Stimulated activated naive B cell treated with anti-CD40 and anti-IgM and Interleukin-4, amounts not matched to agents 10 μg/mL and 1 μg/mL and 100 μg/mL, for 72 hours (primary cell): ENCODE measurements around the gene RPS28.
A peak's percentile ranks its signal among the peaks of the same experiment; 100 is the strongest.
"Not testable (repeated sequence)": the region's sequence is repeated elsewhere in the genome, so short reads cannot be mapped to it uniquely, and the experiment has no call there.

Experiments used
- ATAC-seq, 2 donors: fragments of 150-1000 bp; cut with Tn5 transposase; replicated peaks; 2 replicates each; pipeline ENCODE4 v1.10.0; 2021; ENCODE audit warnings: moderate library complexity in 1 of 2
- DNase-seq: peaks from one replicate; pipeline ENCODE4 v3.0.0; 2021
- H3K27ac Mint-ChIP-seq: one replicate; pipeline ENCODE4 v1.8.0; 2022; ENCODE audit warnings: mild to moderate bottlenecking, mixed read lengths
- H3K27me3 Mint-ChIP-seq, 2 donors: one replicate each; pipeline ENCODE4 v1.8.0; 2022; ENCODE audit warnings: mixed read lengths in 2 of 2
- H3K36me3 Mint-ChIP-seq, 2 donors: one replicate each; pipeline ENCODE4 v1.8.0; 2022; ENCODE audit warnings: mixed read lengths in 2 of 2, mild to moderate bottlenecking in 1 of 2
- H3K4me1 Mint-ChIP-seq, 2 donors: one replicate each; pipeline ENCODE4 v1.8.0; 2022; ENCODE audit warnings: mixed read lengths in 2 of 2, mild to moderate bottlenecking in 1 of 2
- H3K4me3 Mint-ChIP-seq, 2 donors: one replicate each; pipeline ENCODE4 v1.8.0; 2022; ENCODE audit warnings: mild to moderate bottlenecking in 2 of 2, mixed read lengths in 2 of 2, moderate library complexity in 1 of 2
- H3K9me3 Mint-ChIP-seq, 2 donors: one replicate each; pipeline ENCODE4 v1.8.0; 2022; ENCODE audit warnings: mixed read lengths in 2 of 2, mild to moderate bottlenecking in 1 of 2

The RPS28 gene

DNA sequence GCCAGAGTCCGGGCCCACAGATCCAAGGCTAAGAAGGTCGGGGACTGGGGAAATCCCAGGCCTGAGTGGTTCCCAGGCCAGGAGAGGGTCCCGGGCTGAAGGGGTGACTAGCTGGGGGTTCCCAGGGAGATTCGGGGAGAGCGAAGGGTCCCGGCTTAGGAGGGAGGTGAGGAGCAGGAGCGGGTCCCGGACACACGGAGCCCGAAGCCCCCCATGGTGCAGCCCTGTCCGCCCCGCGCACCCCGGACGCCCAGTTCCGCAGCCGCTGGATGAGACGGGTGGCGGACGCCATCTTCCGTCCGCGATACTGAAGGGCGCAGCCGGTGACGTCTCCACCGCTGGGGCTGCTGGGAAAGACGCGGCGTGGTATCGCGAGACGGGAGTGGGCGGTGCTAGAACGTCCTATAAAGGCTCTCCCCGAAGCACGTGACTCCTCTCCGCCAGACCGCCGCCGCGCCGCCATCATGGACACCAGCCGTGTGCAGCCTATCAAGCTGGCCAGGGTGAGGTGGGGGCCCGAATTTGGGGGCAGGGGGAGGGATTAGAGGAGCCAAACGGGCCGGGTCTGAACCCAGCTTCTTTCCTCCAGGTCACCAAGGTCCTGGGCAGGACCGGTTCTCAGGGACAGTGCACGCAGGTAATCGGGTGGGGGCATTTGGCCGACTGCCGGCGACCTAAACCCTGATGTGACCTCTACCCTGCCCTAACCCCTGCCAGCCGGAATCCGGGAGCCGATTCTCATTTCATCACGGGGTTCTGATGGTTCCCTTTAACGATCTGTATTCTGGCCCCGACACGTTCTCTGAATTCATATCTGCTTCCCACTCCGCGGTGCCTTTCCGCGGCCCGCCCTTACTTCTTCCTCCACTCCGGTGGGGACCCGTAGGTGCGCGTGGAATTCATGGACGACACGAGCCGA is at the start of gene RPS28, which contains the start of gene NDUFA7:
Gene RPS28 (plus strand): TSS at position 430 of the 919 bp plus-strand sequence. CDS start 35 bp downstream, at position 465.
Gene NDUFA7 (minus strand): TSS at position 309 of the 919 bp plus-strand sequence. CDS start 17 bp downstream, at position 292.
- H3K36me3 Mint-ChIP-seq: peaks cover 22 to 43% of the 10 kb centered on the region in 2 donors
- H3K4me3 Mint-ChIP-seq: peak within 1 kb of the TSS; percentile 96 to 98
- ATAC-seq: peak; percentile 89 to 95

DNA sequence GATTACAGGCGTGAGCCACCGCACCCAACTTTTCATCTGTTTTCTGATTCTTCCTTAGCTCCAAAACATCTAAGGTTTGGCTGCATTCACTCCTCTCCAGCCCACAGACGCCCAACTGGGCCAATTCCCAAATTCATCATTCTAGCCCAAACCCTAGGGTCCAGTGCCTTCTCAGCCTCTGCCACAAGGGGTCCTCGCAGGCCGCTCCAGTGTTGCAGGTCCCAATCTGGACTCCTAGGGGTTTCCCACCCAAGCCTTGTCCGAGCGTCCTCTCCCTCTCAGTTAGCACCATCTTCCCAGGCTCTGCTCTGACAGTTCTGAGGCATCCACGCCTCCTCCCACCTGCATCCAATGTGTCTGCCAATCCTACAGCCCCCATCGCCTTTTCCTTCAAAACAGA is 44.8 kb upstream of the RPS28 start:
- H3K27ac Mint-ChIP-seq, H3K36me3 Mint-ChIP-seq, DNase-seq, H3K9me3 Mint-ChIP-seq, H3K27me3 Mint-ChIP-seq, H3K4me3 Mint-ChIP-seq, H3K4me1 Mint-ChIP-seq: not testable (repeated sequence)
- peak; percentile 47 to 53 for ATAC-seq

More for the DNA sequence above, at the start of gene RPS28, which contains the start of gene NDUFA7:
- no peaks in the 10 kb centered on the region for H3K27me3 Mint-ChIP-seq
- H3K27ac Mint-ChIP-seq: peak within 1 kb of the TSS; percentile 99
- DNase-seq: peak; percentile 94
- H3K9me3 Mint-ChIP-seq: no peaks in the 10 kb centered on the region
- H3K4me1 Mint-ChIP-seq: peaks cover 15 to 41% of the 10 kb centered on the region in 2 donors

DNA sequence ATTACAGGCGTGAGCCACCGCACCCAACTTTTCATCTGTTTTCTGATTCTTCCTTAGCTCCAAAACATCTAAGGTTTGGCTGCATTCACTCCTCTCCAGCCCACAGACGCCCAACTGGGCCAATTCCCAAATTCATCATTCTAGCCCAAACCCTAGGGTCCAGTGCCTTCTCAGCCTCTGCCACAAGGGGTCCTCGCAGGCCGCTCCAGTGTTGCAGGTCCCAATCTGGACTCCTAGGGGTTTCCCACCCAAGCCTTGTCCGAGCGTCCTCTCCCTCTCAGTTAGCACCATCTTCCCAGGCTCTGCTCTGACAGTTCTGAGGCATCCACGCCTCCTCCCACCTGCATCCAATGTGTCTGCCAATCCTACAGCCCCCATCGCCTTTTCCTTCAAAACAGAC is 30.0 kb upstream of the RPS28 start:
- not testable (repeated sequence) for H3K36me3 Mint-ChIP-seq, H3K27ac Mint-ChIP-seq, H3K4me1 Mint-ChIP-seq, H3K9me3 Mint-ChIP-seq, H3K27me3 Mint-ChIP-seq, H3K4me3 Mint-ChIP-seq, DNase-seq
- ATAC-seq: peak in 1 of 2 donors; percentile 44

DNA sequence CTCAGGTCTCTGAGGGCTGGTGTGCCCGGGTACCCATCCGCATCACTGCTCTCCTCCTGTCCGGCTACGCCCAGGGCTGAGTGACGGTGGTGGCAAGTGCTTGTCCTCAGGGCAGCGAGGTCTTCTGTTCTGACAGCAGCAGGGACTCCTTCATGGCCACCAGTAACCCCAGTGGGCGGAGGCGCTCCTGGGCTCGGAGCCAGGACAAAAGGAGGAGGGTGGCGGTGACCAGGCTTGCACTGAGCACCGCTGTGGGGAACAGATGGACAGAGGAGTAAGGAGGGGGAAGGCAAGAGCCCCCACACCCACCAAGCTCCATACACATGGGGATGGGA is 19.0 kb upstream of the RPS28 start:
- Mint-ChIP-seq H3K36me3 (peaks cover 14 to 20% of the 10 kb centered on the region in 2 donors), H3K4me3 (no peak overlapping the region), H3K9me3 (no peaks in the 10 kb centered on the region), H3K4me1 (peaks cover 14 to 24% of the 10 kb centered on the region in 2 donors), H3K27me3 (no peaks in the 10 kb centered on the region), H3K27ac (no peak overlapping the region)
- ATAC-seq (no peak), DNase-seq (peak; percentile 0)

DNA sequence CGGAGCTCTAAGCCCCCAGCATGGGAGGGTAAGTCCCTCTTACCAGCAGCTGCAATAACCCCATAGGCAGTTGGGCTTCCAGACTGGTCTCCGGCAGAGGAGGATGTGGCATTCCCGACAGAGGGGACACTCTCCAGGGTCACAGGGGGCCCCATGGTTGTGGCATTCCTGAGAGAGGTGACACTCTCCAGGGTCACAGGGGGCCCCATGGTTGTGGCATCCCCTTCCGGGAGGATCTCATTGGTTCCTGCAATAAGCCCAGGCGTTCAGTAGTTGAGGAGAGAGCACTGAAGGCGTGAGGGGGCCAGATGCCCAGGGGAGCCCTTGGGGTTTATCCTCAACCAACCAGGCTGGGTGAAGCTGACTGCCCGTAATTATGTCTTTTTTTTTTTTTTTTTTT is 18.6 kb upstream of the RPS28 start:
- Mint-ChIP-seq H3K27ac (no peak overlapping the region), H3K27me3 (no peaks in the 10 kb centered on the region), H3K4me1 (peaks cover 17 to 28% of the 10 kb centered on the region in 2 donors), H3K9me3 (no peaks in the 10 kb centered on the region), H3K36me3 (peaks cover 14 to 24% of the 10 kb centered on the region in 2 donors), H3K4me3 (no peak overlapping the region)
- ATAC-seq (no peak), DNase-seq (peak; percentile 0)

DNA sequence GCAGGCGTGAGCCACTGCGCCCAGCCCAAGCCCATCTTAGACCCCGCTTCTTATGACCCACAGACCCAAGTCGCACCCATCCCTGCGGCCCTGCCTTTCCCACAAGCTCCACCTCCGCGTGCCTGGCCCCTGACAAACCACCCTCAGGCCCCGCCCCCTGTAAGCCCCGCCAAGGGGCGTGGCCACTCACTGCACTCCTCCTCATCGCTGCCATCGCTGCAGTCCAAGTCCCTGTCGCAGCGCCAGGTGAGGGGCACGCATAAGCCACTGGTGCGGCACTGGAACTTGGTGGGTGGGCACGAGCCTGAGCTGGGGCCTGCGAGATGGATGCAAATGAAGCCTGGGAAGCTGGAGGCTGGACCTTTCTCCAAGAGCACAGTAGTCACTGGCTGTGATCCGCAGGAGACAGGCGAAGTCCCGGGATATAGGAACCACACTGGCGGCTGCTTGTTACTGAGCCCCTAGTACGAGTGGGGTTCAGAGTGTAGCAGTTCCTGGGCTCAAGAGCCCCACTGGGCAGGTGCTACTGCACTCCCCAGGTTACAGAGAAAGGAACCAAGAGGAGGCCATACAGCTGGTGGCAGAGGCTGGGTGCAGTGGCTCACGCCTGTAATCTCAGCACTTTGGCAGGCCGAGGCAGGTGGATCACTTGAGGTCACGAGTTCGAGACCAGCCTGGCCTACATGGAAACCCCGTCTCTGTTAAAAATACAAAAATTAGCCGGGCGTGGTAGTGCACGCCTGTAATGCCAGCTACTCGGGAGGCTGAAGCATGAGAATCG is 16.3 kb upstream of the RPS28 start:
- H3K4me1 Mint-ChIP-seq: peaks cover 28 to 48% of the 10 kb centered on the region in 2 donors
- no peak for ATAC-seq
- H3K9me3 Mint-ChIP-seq: no peaks in the 10 kb centered on the region
- no peaks in the 10 kb centered on the region for H3K27me3 Mint-ChIP-seq
- H3K4me3 Mint-ChIP-seq: no peak overlapping the region
- no peak for DNase-seq
- H3K27ac Mint-ChIP-seq: peak overlapping the region; percentile 83
- peaks cover 17 to 38% of the 10 kb centered on the region in 2 donors for H3K36me3 Mint-ChIP-seq

DNA sequence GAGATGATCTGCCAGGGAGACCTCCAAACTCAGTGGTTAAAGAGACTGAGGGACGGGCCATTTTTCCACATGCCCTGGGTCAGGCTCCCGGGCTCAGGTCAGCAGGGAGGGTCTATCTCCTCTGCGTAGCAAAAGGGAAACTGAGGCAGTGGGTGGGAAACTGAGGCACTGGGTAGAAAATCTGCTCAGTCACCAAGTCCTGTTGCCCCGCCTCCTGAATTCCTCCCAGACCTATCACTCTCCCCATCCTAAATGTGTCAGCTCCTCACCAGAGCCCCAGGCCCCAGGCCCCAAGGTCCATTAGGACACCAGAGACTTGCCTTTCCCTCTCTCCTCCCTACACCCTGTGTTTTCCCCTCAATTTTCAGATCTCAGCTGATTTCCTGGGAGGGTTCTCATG is 15.5 kb upstream of the RPS28 start:
- DNase-seq: no peak
- ATAC-seq: no peak
- Mint-ChIP-seq H3K27me3 (no peaks in the 10 kb centered on the region), H3K4me1 (peaks cover 28 to 49% of the 10 kb centered on the region in 2 donors), H3K36me3 (peaks cover 17 to 42% of the 10 kb centered on the region in 2 donors), H3K9me3 (no peaks in the 10 kb centered on the region), H3K4me3 (no peak overlapping the region), H3K27ac (peak overlapping the region; percentile 21)

DNA sequence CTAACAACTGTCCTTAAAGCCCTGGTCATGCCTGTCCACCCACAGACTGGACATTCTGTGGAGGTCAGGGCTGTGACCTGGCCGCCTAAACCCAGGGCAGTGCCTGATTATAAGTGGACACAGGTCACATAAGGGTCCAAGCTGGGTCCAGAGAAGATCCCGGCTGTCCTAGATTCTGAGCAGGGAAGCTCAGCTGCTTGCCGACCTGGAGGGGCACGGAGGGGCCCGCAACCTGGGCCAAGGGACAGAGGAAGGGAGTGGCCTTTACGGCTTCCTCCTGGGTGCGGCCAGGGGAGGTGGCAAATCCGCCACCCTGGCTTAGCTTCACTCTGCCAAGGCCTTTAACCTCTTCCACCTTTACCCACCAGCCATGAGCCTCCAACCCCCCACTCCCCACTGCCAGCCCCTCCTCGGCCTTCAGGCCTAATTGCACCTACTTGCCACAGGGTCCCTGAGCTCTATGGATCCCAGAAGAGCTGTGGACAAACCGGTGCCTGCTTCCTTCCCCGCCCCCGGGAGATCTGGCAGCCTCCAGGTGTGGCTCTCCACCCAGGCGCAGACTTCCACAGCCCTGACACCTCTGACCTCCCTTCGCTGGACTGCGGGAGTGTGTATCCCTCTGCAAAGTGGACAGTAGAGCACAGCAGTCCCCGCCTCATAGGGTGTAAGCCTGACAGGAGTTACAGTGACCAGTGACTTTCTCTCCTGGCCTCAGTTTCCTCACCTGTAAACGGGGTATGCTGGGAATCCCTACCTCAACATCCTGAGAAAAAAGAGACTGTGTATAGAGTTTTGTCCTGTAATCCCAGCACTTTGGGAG is 14.9 kb upstream of the RPS28 start:
- Mint-ChIP-seq H3K4me3 (peak overlapping the region; percentile 92 to 93), H3K27me3 (no peaks in the 10 kb centered on the region), H3K9me3 (no peaks in the 10 kb centered on the region), H3K27ac (peak overlapping the region; percentile 37), H3K36me3 (peaks cover 20 to 45% of the 10 kb centered on the region in 2 donors), H3K4me1 (peaks cover 28 to 49% of the 10 kb centered on the region in 2 donors)
- no peak for ATAC-seq
- DNase-seq: no peak

DNA sequence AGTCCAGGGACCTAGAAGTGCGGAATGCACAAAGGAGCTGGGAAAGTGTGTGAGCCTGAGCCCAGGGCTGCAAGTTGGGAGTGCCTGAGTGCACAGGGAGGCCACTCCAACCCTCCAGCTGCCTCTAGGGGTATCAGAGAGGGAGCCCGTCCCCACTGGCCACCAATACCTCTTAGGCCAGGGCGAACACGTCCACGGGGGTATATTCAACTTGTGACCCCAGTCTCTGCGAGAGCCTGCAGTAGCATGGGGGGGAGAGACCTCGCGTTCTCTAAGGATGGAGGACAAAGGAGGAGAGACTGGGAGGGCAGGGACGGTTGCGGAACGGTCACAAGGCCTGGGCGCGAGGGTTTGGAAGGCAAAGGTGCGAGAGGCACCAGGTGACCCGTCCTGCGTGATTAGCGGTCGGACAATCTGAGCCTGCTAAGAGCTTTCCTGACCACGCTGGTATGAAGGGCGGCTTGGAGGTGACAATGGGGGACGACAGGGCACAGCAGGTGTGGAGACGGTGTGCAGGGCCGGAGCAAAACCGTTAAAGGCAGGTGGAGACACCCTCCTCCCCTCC is 13.8 kb upstream of the RPS28 start:
- no peaks in the 10 kb centered on the region for H3K27me3 Mint-ChIP-seq
- no peaks in the 10 kb centered on the region for H3K9me3 Mint-ChIP-seq
- peaks cover 22 to 45% of the 10 kb centered on the region in 2 donors for H3K36me3 Mint-ChIP-seq
- ATAC-seq (no peak), DNase-seq (no peak)
- peaks cover 28 to 53% of the 10 kb centered on the region in 2 donors for H3K4me1 Mint-ChIP-seq
- peak overlapping the region; percentile 96 for H3K27ac Mint-ChIP-seq
- peak overlapping the region; percentile 92 to 93 for H3K4me3 Mint-ChIP-seq

DNA sequence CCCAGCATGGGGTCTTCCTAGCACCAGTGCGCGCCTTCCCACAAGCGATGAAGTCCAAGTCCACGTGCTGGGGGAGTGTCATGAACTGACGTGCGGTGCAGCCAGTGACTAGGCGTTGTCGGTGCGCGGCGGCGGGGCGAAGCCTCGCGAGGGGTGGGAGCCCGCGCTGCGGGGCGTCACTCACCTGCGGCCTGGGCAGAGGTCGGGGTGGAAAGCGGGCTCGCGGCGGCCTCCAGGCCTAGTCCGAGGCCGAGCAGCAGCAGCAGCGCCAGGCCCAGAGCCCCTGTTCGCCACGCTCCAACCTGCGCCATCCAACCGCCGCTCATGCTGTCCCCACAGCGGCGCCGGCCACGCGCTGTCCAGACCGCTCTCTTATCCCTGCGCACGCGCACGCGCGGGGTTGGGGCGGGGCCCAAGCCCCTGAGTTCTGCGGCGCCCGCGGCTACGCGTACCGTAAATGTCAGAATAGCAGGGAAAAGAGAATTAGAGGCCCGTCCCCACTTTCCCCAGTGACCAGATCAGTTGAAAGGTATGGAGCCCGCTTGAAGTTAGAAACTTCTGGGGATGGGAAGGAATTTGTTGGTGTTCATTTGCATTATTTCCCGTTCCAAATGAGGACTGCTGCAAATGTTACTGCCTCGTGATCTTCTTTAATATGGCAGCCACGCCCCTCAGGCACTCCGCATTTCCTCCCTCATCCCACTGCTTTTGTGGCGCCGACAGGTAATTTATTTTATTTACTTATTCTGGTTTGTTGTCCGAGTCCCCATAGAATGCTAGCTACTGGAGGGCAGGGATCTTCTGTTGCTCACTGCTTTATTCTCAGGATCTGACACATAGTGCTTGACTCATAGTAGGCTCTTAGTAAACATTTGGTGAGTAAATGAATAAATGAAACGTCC is 13.1 kb upstream of the RPS28 start, which contains the start of gene CD320:
Gene CD320 (minus strand): TSS at position 394 of the 902 bp plus-strand sequence. CDS start 68 bp downstream, at position 326.
- H3K27me3 Mint-ChIP-seq: no peaks in the 10 kb centered on the region
- no peaks in the 10 kb centered on the region for H3K9me3 Mint-ChIP-seq
- H3K4me3 Mint-ChIP-seq: peak within 1 kb of the TSS; percentile 92 to 93
- H3K27ac Mint-ChIP-seq: peak within 1 kb of the TSS; percentile 96
- peaks cover 27 to 45% of the 10 kb centered on the region in 2 donors for H3K36me3 Mint-ChIP-seq
- H3K4me1 Mint-ChIP-seq: peaks cover 28 to 53% of the 10 kb centered on the region in 2 donors
- DNase-seq: peak; percentile 85
- peak; percentile 93 to 94 for ATAC-seq

DNA sequence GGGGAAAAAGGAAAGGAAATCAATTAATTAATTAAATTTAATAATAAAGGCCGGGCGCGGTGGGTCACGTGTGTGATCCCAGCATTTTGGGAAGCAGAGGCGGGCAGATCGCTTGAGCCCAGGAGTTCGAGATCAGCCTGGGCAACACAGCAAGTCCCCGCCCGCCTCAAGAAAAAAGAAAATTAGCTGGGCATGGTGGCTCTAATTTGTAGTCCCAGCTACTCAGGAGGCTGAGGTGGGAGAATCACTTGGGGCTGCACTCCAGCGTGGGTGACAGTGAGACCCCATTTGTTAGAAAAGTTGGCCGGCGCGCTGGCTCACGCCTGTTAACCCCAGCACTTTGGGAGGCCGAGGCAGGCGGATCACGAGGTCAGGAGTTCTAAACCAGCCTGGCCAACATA is 12.4 kb upstream of the RPS28 start:
- peak overlapping the region; percentile 92 to 93 for H3K4me3 Mint-ChIP-seq
- H3K4me1 Mint-ChIP-seq: peaks cover 28 to 53% of the 10 kb centered on the region in 2 donors
- H3K36me3 Mint-ChIP-seq: peaks cover 29 to 45% of the 10 kb centered on the region in 2 donors
- no peak for DNase-seq
- H3K9me3 Mint-ChIP-seq: no peaks in the 10 kb centered on the region
- no peaks in the 10 kb centered on the region for H3K27me3 Mint-ChIP-seq
- no peak for ATAC-seq
- H3K27ac Mint-ChIP-seq: no peak overlapping the region

DNA sequence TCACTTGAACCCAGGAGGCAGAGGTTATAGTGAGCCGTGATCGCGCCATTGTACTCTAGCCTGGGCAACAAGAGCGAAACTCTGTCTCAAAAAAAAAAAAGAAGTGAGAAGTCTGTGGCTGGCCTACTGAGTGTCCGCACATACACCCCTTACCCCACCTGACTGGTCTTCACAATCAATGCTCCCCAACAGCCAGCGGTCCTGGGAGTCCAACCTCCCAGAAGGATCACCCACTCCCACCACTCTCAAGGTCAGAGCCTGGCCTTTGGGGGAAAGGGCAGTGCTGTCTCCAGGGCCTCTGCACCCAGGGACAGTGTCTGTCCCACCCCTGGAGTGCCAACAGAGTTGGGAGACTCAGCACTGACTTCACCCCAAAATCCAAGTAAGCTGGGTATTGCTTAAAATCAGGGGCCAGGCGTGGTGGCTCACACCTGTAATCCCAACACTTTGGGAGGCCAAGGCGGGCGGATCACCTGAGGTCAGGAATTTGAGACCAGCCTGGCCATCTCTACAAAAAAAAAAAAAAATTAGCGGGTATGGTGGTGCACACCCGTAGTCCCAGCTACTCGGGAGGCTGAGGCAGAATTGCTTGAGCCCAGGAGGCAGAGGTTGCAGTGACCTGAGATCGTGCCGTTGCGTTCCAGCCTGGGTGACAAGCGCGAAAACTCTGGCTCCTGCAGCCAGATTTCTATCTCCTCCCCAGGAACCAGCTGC is 10.8 kb upstream of the RPS28 start:
- no peak for ATAC-seq

More for the DNA sequence above, 10.8 kb upstream of the RPS28 start:
- Mint-ChIP-seq H3K4me1 (peaks cover 24 to 47% of the 10 kb centered on the region in 2 donors), H3K27ac (no peak overlapping the region), H3K4me3 (no peak overlapping the region), H3K27me3 (no peaks in the 10 kb centered on the region), H3K9me3 (no peaks in the 10 kb centered on the region), H3K36me3 (peaks cover 23 to 45% of the 10 kb centered on the region in 2 donors)
- no peak for DNase-seq
